Peyer's patch (tissue), 4 donors: ENCODE measurements around the gene EPS8.

Source experiments
- CTCF ChIP-seq, 6 experiments: fragments of 450-650 bp in 4 of 6; fragments of 200-600 bp in 2 of 6; sonication (generic) in 1 of 6; IDR thresholded peaks; one replicate each; pipeline ENCODE4 v1.5.1; 2017 to 2019; ENCODE audit warnings: antibody characterized with exemption in 6 of 6, mild to moderate bottlenecking in 3 of 6, moderate library complexity in 1 of 6
- POLR2A ChIP-seq, 2 donors: fragments of 450-650 bp; IDR thresholded peaks; one replicate each; pipeline ENCODE4 v1.5.1; 2017; ENCODE audit warnings: antibody characterized with exemption in 2 of 2, mild to moderate bottlenecking in 2 of 2, moderate library complexity in 2 of 2

- TF ChIP-seq CTCF (IDR thresholded peaks at IDR 0.05), result no peak
- no peak for TF ChIP-seq POLR2A (IDR thresholded peaks at IDR 0.05)
Observed at GRCh38 chr12:15581006-15581405, 208.2 kb downstream of the EPS8 start.
